SH-SY5Y (cell line): Measurements from ENCODE around the gene COX7B2.

Source experiments
- GATA2 ChIP-seq: IDR thresholded peaks from 2 replicates; pipeline ENCODE4 v1.6.1; 2011; ENCODE audit warnings: mild to moderate bottlenecking, low read depth, low read length
- GATA3 ChIP-seq: IDR thresholded peaks from 2 replicates; pipeline ENCODE4 v1.6.1; 2011; ENCODE audit warnings: low read depth, mild to moderate bottlenecking, low read length, moderate library complexity

The COX7B2 gene

GRCh38 chr4:46909078-46909477 is at the start of gene COX7B2:
TSS of gene COX7B2 (minus strand) at chr4:46909245. CDS start at chr4:46735192, 174,053 bp downstream.
- TF ChIP-seq GATA3 (no peak), GATA2 (no peak)

- no peak for TF ChIP-seq GATA2
- TF ChIP-seq GATA3: no peak
Measured at GRCh38 chr4:46956451-46956850, 47.4 kb upstream of the COX7B2 start.

- TF ChIP-seq GATA2 (no peak), GATA3 (no peak)
Measured at GRCh38 chr4:46955601-46956000, 46.6 kb upstream of the COX7B2 start.

GRCh38 chr4:46954643-46955042 is 45.6 kb upstream of the COX7B2 start:
- no peak for TF ChIP-seq GATA2
- TF ChIP-seq GATA3: no peak

GRCh38 chr4:46953564-46953963 is 44.5 kb upstream of the COX7B2 start:
- TF ChIP-seq GATA3: no peak
- TF ChIP-seq GATA2: no peak

- TF ChIP-seq GATA3 (no peak), GATA2 (no peak)
Measured at GRCh38 chr4:46952451-46952850, 43.4 kb upstream of the COX7B2 start.

- TF ChIP-seq GATA2: no peak
Measured at GRCh38 chr4:46950826-46951225, 41.8 kb upstream of the COX7B2 start.

GRCh38 chr4:46949822-46950221 is 40.8 kb upstream of the COX7B2 start:
- TF ChIP-seq GATA2 (no peak), GATA3 (no peak)

GRCh38 chr4:46947541-46947940 is 38.5 kb upstream of the COX7B2 start:
- TF ChIP-seq GATA2 (no peak), GATA3 (no peak)

GRCh38 chr4:46946919-46947536 is 38.0 kb upstream of the COX7B2 start:
- TF ChIP-seq GATA3 (no peak), GATA2 (no peak)

- TF ChIP-seq GATA3: no peak
- TF ChIP-seq GATA2: no peak
Measured at GRCh38 chr4:46945062-46945461, 36.0 kb upstream of the COX7B2 start.

GRCh38 chr4:46944345-46944744 is 35.3 kb upstream of the COX7B2 start:
- TF ChIP-seq GATA2 (no peak), GATA3 (no peak)

GRCh38 chr4:46937493-46937892 is 28.4 kb upstream of the COX7B2 start:
- no peak for TF ChIP-seq GATA3
- no peak for TF ChIP-seq GATA2

- TF ChIP-seq GATA2: no peak
- no peak for TF ChIP-seq GATA3
Measured at GRCh38 chr4:46934726-46935125, 25.7 kb upstream of the COX7B2 start.

- TF ChIP-seq GATA3 (no peak), GATA2 (no peak)
Measured at GRCh38 chr4:46933686-46934085, 24.6 kb upstream of the COX7B2 start.

- TF ChIP-seq GATA2: no peak
- TF ChIP-seq GATA3: no peak
Measured at GRCh38 chr4:46931981-46932380, 22.9 kb upstream of the COX7B2 start.

GRCh38 chr4:46930891-46931290 is 21.8 kb upstream of the COX7B2 start:
- no peak for TF ChIP-seq GATA2
- no peak for TF ChIP-seq GATA3
